ENCODE measurements around the gene SPOCK1.
"Not testable (repeated sequence)": the region's sequence is repeated elsewhere in the genome, so short reads cannot be mapped to it uniquely, and the experiment has no call there.

Gene SPOCK1

GRCh38 chr5:137259115-137259514 lies 240.0 kb downstream of the SPOCK1 start:
- DNase-seq, result not testable (repeated sequence)

GRCh38 chr5:137254119-137255090 lies 244.7 kb downstream of the SPOCK1 start:
- DNase-seq, result no peak

- no peak for DNase-seq
These were observed 246.6 kb downstream of the SPOCK1 start for GRCh38 chr5:137252512-137252911.

- no peak for DNase-seq
These were observed 248.7 kb downstream of the SPOCK1 start for GRCh38 chr5:137250421-137250820.

GRCh38 chr5:137248527-137248926 lies 250.6 kb downstream of the SPOCK1 start:
- no peak for DNase-seq

- no peak for DNase-seq
These were observed 253.7 kb downstream of the SPOCK1 start for GRCh38 chr5:137245438-137245837.

GRCh38 chr5:137240285-137240684 lies 258.8 kb downstream of the SPOCK1 start:
- DNase-seq, result no peak

- no peak for DNase-seq
These were observed 262.1 kb downstream of the SPOCK1 start for GRCh38 chr5:137236849-137237507.

- DNase-seq, result no peak
These were observed 262.9 kb downstream of the SPOCK1 start for GRCh38 chr5:137236252-137236651.

GRCh38 chr5:137234973-137235943 lies 263.9 kb downstream of the SPOCK1 start:
- DNase-seq, result no peak

GRCh38 chr5:137233726-137234125 lies 265.4 kb downstream of the SPOCK1 start:
- no peak for DNase-seq

- not testable (repeated sequence) for DNase-seq
These were observed 265.8 kb downstream of the SPOCK1 start for GRCh38 chr5:137233304-137233703.

- DNase-seq, result no peak
These were observed 267.6 kb downstream of the SPOCK1 start for GRCh38 chr5:137231540-137231939.

- DNase-seq, result no peak
These were observed 270.3 kb downstream of the SPOCK1 start for GRCh38 chr5:137228816-137229215.

GRCh38 chr5:137226081-137226480 lies 273.0 kb downstream of the SPOCK1 start:
- no peak for DNase-seq

GRCh38 chr5:137223324-137224295 lies 275.5 kb downstream of the SPOCK1 start:
- DNase-seq, result no peak

- no peak for DNase-seq
These were observed 277.2 kb downstream of the SPOCK1 start for GRCh38 chr5:137221943-137222342.

- DNase-seq, result no peak
These were observed 278.6 kb downstream of the SPOCK1 start for GRCh38 chr5:137220523-137220927.

- no peak for DNase-seq
These were observed 280.2 kb downstream of the SPOCK1 start for GRCh38 chr5:137218896-137219295.

GRCh38 chr5:137218471-137218870 lies 280.7 kb downstream of the SPOCK1 start:
- no peak for DNase-seq

- no peak for DNase-seq
These were observed 281.4 kb downstream of the SPOCK1 start for GRCh38 chr5:137217599-137218200.

Measured in activated T-cell treated with anti-CD3 and anti-CD28 coated beads for 4 hours (primary cell).